NCI-H1694 treated with DMSO at 0.1 percent for 48 hours (cell line): Measurements from ENCODE around the gene SLC23A2.
A peak's percentile ranks its signal among the peaks of the same experiment; 100 is the strongest.
"Not testable (repeated sequence)": the region's sequence is repeated elsewhere in the genome, so short reads cannot be mapped to it uniquely, and the experiment has no call there.

Experiments
- DNase-seq: peaks from one replicate; lab custom pipeline; 2025; lab: John Stamatoyannopoulos, UW

Gene SLC23A2

GRCh38 chr20:4902788-4903187 is 98.5 kb downstream of the SLC23A2 start:
- DNase-seq, result no peak

- no peak for DNase-seq
Observed at GRCh38 chr20:4901031-4901818, 100.1 kb downstream of the SLC23A2 start.

DNA sequence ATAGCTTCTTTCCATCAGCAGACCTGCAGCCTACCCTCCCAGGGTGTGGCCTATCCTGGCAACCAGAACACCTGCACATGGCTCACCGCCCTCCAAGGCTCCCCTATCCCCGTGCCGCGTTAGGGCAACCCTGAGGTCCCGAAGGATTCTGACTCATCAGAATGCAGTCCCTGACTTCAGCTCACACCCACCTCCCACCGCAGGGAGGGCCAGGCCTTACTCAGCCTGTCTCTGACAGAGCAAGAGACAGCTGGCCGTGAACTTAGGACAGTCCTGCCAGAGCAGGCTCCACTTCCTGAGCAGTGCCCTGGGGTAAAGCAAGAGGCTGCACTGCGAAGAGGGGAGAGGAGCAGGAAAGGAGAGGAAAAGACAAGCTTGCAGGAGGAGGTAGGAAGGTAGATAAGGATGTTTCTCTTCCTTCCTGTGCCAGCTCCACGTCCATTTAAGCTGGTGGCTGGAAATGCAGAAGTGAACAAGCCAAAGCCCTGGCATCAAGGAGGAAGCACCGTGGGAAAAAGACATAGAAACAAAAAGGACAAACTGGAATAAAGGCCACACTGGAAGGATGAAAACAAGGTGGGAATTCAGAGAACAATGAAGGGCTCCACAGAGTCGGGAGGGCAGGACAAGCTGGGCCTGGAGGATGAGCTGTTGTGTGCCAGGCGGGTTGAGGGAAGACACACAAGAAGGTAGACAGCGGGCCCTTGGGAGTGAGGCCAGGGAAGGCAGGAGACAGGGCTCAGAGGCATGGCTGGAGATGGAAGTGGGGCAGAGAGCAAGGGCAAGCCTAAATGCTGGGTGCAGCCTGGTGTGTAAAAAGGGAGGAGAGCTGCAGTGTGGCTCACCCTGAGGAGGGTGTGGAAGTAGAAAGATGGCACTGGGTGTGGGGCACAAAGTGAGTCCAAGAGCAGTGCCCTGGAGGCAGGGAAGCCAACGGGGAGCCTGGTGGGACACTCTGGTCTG is 102.7 kb downstream of the SLC23A2 start:
- no peak for DNase-seq

DNA sequence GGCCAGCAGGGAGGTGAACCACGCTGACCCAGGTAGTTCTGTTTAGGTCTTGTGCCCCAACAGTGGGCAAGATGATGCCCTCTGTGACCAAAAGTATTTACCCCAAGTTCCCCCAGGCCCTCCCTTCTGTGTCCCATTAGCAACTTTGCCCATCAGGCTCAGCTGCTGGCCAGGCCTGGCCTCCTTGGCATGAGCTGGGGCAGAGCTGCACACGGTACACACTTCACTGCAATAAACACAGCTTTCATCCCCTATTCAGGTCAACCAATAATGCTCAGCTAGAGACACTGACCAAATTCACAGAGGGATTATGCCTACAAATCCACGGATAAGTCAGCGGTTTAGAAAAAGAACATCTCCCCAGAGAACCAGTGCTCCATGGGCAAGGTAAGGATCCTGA is 103.7 kb downstream of the SLC23A2 start:
- no peak for DNase-seq

DNA sequence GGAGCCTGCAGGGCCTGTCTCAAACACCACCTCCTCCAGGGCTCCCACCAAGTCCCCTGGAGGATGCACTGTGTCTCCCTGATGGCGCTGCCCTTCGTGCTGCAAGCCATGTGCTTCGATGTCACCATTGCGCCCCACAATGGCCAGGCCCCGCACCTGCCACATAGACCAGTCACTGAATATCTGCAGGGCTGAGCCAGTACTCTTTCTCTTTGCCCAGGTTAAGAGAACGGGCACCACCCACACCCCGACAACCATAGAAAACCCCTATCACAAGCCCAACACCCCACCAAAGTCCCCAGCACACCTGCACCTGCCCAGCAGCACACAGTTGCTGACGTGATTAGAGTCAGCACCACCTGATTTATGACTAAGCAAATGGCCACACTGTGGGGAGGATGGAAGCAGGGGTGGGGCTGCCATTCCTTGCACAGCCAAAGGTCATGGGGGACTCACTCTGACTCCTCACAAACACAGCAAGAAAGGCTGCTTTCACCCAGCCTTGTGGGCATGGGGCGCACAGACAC is 104.3 kb downstream of the SLC23A2 start:
- no peak for DNase-seq

- DNase-seq, result no peak
Observed at GRCh38 chr20:4896119-4896702, 105.1 kb downstream of the SLC23A2 start.

- peak; percentile 24 for DNase-seq
Observed at GRCh38 chr20:4894981-4895381, 106.3 kb downstream of the SLC23A2 start.

- no peak for DNase-seq
Observed at GRCh38 chr20:4894409-4894808, 106.9 kb downstream of the SLC23A2 start.

- no peak for DNase-seq
Observed at GRCh38 chr20:4893709-4894108, 107.6 kb downstream of the SLC23A2 start.

- no peak for DNase-seq
Observed at GRCh38 chr20:4891997-4892396, 109.3 kb downstream of the SLC23A2 start.

DNA sequence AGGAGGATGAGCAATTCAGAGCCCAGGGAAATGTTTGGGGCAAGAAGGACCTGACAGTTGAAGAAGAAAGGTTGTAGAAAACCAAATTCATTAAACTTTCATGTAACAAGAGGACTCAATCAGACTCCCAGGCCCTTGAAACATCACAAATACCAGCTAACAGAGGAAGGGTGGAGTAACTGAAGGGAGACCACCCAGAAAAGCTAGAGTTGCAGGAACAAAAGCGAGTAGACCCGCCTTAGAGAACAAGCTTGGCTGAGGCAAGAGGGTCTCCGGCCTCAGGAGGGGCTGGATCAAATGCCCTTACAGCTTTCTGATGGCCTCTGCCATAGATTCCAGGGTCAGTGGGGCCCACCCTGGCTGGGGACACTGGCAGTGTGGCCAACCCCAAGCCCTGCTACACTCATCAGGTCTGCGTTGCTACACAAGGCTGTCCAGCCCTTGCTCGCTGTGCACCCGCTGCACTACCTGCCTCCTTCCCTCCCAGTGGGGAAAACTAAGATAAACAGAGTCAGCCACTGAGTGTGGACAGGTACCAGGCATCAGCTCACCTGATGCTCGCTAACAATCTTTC is 110.0 kb downstream of the SLC23A2 start:
- no peak for DNase-seq

- DNase-seq, result no peak
Observed at GRCh38 chr20:4889446-4889845, 111.9 kb downstream of the SLC23A2 start.

- DNase-seq, result no peak
Observed at GRCh38 chr20:4887586-4887985, 113.7 kb downstream of the SLC23A2 start.

DNA sequence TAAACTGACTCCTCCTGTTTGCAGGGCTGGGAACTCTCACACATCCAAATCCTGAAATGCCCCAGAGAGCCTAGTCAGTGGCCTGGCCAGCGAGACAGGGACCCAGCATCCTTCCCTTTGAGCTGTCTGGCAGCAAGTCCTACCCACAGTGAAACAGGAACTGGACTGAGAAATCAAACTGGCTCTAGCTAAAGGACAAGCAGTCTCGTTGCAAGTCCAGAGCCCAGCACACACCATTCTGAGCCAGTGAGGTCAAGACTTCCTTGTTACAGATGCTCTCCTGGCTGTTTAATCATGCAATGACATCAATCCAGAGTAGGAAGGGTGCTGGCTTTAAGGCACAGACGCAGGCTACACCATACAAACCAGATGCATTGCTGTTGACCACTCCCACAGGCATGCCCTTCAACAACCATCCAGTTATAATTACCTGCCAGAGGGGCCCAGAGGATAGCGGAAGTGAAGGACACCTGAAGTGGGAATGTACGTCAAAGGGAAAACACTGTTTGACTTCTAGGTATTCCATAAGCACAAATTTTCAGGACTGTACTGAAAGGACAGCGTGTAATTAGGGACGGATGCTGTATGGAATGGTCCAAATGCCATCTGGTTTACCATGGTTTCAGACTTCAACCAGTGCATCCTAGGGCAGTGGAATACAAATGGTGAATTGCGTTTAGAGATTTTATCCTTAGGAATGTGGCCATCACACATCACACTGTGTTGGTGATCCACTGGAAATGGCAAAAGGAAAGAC is 114.4 kb downstream of the SLC23A2 start:
- no peak for DNase-seq

- DNase-seq, result no peak
Observed at GRCh38 chr20:4885877-4886276, 115.4 kb downstream of the SLC23A2 start.

GRCh38 chr20:4883546-4883945 is 117.8 kb downstream of the SLC23A2 start:
- no peak for DNase-seq

GRCh38 chr20:4883051-4883450 is 118.3 kb downstream of the SLC23A2 start:
- no peak for DNase-seq

- DNase-seq, result no peak
Observed at GRCh38 chr20:4881006-4881730, 120.1 kb downstream of the SLC23A2 start.

DNA sequence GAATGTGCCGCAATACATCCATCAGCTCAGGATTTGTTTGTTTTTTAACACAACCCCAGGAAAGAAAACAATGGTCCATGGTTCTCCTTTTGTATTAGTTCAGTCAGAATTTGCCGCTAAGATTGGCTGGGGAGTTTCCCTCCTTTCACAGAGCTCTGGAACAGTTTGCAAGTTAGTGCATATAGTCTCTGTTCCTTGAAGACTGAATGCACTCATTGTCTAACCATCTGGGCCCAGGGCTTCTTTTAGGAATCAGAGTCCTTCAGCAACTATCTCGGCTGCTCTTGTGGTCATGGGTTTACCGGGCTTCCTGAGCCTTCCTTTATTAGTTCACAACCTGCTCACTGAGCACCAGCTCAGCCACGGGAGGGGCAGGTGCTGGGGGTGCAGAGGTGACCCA is 121.3 kb downstream of the SLC23A2 start:
- DNase-seq, result no peak

DNA sequence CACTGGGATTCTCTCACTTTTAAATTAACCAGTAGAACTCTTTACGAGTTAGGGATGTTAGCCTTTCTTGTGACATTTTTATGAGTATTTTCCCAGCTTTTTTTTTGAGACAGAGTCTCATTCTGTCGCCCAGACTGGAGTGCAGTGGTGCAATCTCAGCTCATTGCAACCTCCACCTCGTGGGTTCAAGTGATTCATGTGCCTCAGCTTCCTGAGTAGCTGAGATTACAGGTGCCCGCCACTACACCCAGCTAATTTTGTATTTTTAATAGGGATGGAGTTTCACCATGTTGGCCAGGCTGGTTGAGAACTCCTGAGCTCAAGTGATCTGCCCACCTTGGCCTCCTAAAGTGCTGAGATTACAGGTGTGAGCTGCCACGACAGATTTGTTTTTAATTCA is 123.2 kb downstream of the SLC23A2 start:
- not testable (repeated sequence) for DNase-seq

- no peak for DNase-seq
Observed at GRCh38 chr20:4876731-4877130, 124.6 kb downstream of the SLC23A2 start.
